HepG2 (cell line): Measurements from ENCODE around the gene LRP2. TPM values are rescaled to one million over a fixed set of nuclear protein-coding genes. Genes with fewer than 3 reads are reported as not detected.

ENCODE experiments used
- ATAC-seq: fragments of 200-7000 bp; cut with Tn5 transposase; 3 replicates; pipeline ENCODE4 v1.9.1; 2020; ENCODE audit warnings: mild to moderate bottlenecking, moderate library complexity
- BruUV-seq: library from RNA; stranded (reverse); fragments of 400-500 nt; replicated peaks from 2 replicates; lab custom pipeline; 2021; lab: Mats Ljungman, UMichigan
- CTCF ChIA-PET: fragments of 300-600 bp; formaldehyde crosslinking; extraction: SDS; loops from one replicate; lab custom pipeline; 2021; ENCODE audit warnings: low total read pairs, inconsistent platforms, low intra/inter-chr PET ratio; lab: Yijun Ruan, JAX
- POLR2A ChIA-PET: fragments of 350-600 bp; sonication (Branson Sonifier 250); formaldehyde crosslinking; loops from one replicate; lab custom pipeline; 2020; ENCODE audit warnings: antibody characterized with exemption, inconsistent platforms; lab: Yijun Ruan, JAX
- DNase-seq: peaks from one replicate; pipeline ENCODE4 v3.0.0-alpha.2; 2015; ENCODE audit warnings: low spot score
- FAIRE-seq: peaks from 3 replicates; lab custom pipeline; 2011; peaks lifted over from hg19 to GRCh38; lab: Jason Lieb, UNC
- H2AFZ ChIP-seq: one replicate; pipeline ENCODE4 v1.6.1; 2011; ENCODE audit warnings: low read length, inconsistent platforms
- H3K27ac ChIP-seq: fragments of 300-600 bp; 3 replicates; pipeline ENCODE4 v1.8.0; 2011; ENCODE audit warnings: mixed run types, mild to moderate bottlenecking, mixed read lengths, low read length, inconsistent platforms; ENCODE audit not compliant: insufficient read depth; ENCODE audit errors: extremely low read length
- H3K27me3 ChIP-seq, 2 experiments: fragments of 200-600 bp in 1 of 2; 2 replicates in 1 of 2; 3 replicates in 1 of 2; pipeline versions ENCODE4 v1.6.0 to v1.8.0; 2011; ENCODE audit warnings: low read length in 2 of 2, mild to moderate bottlenecking in 2 of 2, moderate library complexity in 2 of 2, inconsistent platforms in 1 of 2; ENCODE audit not compliant: insufficient read depth in 2 of 2, control insufficient read depth in 1 of 2
- H3K36me3 ChIP-seq, 2 experiments: fragments of 200-600 bp in 1 of 2; replicated peaks in 1 of 2; 2 replicates in 1 of 2; 3 replicates in 1 of 2; pipeline versions ENCODE4 v1.5.1 to v1.8.0; 2011; ENCODE audit warnings: low read length in 2 of 2, inconsistent platforms in 1 of 2; ENCODE audit not compliant: insufficient read depth in 2 of 2, control insufficient read depth in 1 of 2
- H3K4me1 ChIP-seq: 2 replicates; pipeline ENCODE4 v1.5.1; 2012; ENCODE audit warnings: low read length, inconsistent platforms; ENCODE audit not compliant: insufficient read depth
- H3K4me2 ChIP-seq: 2 replicates; pipeline ENCODE4 v1.6.0; 2011; ENCODE audit warnings: low read depth, low read length, inconsistent platforms
- H3K4me3 ChIP-seq, 3 experiments: fragments of 200-600 bp in 1 of 3; sonication (generic), shearing (Covaris generic) in 1 of 3; replicated peaks in 1 of 3; 2 replicates each; pipeline ENCODE4 v1.5.1; 2011 to 2016; ENCODE audit warnings: low read length in 3 of 3, inconsistent platforms in 2 of 3, low read depth in 2 of 3, mild to moderate bottlenecking in 2 of 3, control low read depth in 1 of 3, mixed read lengths in 1 of 3; ENCODE audit not compliant: insufficient read depth in 1 of 3
- H3K79me2 ChIP-seq: one replicate; pipeline ENCODE4 v1.6.1; 2011; ENCODE audit warnings: low read length, inconsistent platforms; ENCODE audit not compliant: insufficient read depth
- H3K9ac ChIP-seq: 2 replicates; pipeline ENCODE4 v1.6.0; 2011; ENCODE audit warnings: mild to moderate bottlenecking, low read depth, low read length, inconsistent platforms; ENCODE audit not compliant: insufficient read depth
- H3K9me3 ChIP-seq: 2 replicates; pipeline ENCODE4 v1.5.1; 2012; ENCODE audit warnings: mild to moderate bottlenecking, low read length
- H4K20me1 ChIP-seq: 2 replicates; pipeline ENCODE4 v1.6.0; 2011; ENCODE audit warnings: inconsistent platforms, mild to moderate bottlenecking, low read length, moderate library complexity; ENCODE audit not compliant: insufficient read depth
- AGO1 ChIP-seq: fragments of 200-400 bp; formaldehyde crosslinking; IDR thresholded peaks from 2 replicates; pipeline ENCODE4 v1.6.1; 2017; ENCODE audit warnings: mild to moderate bottlenecking, low read depth, low read length, moderate library complexity; ENCODE audit not compliant: poor library complexity, severe bottlenecking
- BRD4 ChIP-seq: sonication (generic); formaldehyde crosslinking; IDR thresholded peaks from 2 replicates; pipeline ENCODE4 v1.4.0; 2020; ENCODE audit warnings: missing genetic modification reagents
- CBX5 ChIP-seq: sonication (generic); formaldehyde crosslinking; IDR thresholded peaks from 2 replicates; pipeline ENCODE4 v1.4.0; 2020; ENCODE audit warnings: missing genetic modification reagents, borderline replicate concordance
- EZH2 ChIP-seq: conservative IDR thresholded peaks from 2 replicates; pipeline ENCODE4 v1.6.1; 2012; ENCODE audit warnings: mild to moderate bottlenecking, low read depth, low read length, moderate library complexity
- JUND ChIP-seq: sonication (generic); formaldehyde crosslinking; IDR thresholded peaks from 2 replicates; pipeline ENCODE4 v1.8.0; 2022; ENCODE audit warnings: mild to moderate bottlenecking, missing genetic modification reagents
- KDM5B ChIP-seq: sonication (generic); formaldehyde crosslinking; IDR thresholded peaks from 2 replicates; pipeline ENCODE4 v1.4.0; 2020; ENCODE audit warnings: missing genetic modification reagents, mild to moderate bottlenecking, borderline replicate concordance
- MAFK ChIP-seq, 2 experiments: IDR thresholded peaks in 1 of 2; conservative IDR thresholded peaks in 1 of 2; 2 replicates each; pipeline ENCODE4 v1.6.1; 2011; ENCODE audit warnings: improper control_type of control experiment in 2 of 2, low read length in 2 of 2
- NR2F1 ChIP-seq, 2 experiments: fragments of 450-650 bp in 1 of 2; formaldehyde crosslinking in 1 of 2; IDR thresholded peaks; 2 replicates each; pipeline versions ENCODE4 v1.5.0 to v1.6.1; 2016 to 2020; ENCODE audit warnings: mild to moderate bottlenecking in 1 of 2, missing compliant biosample characterization in 1 of 2, missing genetic modification reagents in 1 of 2, moderate library complexity in 1 of 2
- PHB2 ChIP-seq: fragments of 450-650 bp; IDR thresholded peaks from 2 replicates; pipeline ENCODE4 v1.6.1; 2018; ENCODE audit not compliant: partially characterized antibody
- PHF20 ChIP-seq: sonication (generic); formaldehyde crosslinking; IDR thresholded peaks from 2 replicates; pipeline ENCODE4 v1.5.0; 2020; ENCODE audit warnings: mild to moderate bottlenecking, missing genetic modification reagents
- SIX1 ChIP-seq: sonication (generic); formaldehyde crosslinking; IDR thresholded peaks from 2 replicates; pipeline ENCODE4 v1.4.0; 2020; ENCODE audit warnings: missing genetic modification reagents, borderline replicate concordance
- TCF12 ChIP-seq, 2 experiments: fragments of 450-650 bp in 1 of 2; sonication (generic) in 1 of 2; formaldehyde crosslinking in 1 of 2; IDR thresholded peaks; 2 replicates each; pipeline versions ENCODE4 v1.6.1 to v1.8.0; 2017 to 2022; ENCODE audit warnings: antibody characterized with exemption in 1 of 2, mild to moderate bottlenecking in 1 of 2, missing genetic modification reagents in 1 of 2, moderate library complexity in 1 of 2
- ZNF432 ChIP-seq: sonication (generic); formaldehyde crosslinking; IDR thresholded peaks from 2 replicates; pipeline ENCODE4 v1.5.0; 2020; ENCODE audit warnings: missing genetic modification reagents, mild to moderate bottlenecking, borderline replicate concordance
- ZNF577 ChIP-seq: sonication (generic); formaldehyde crosslinking; IDR thresholded peaks from 2 replicates; pipeline ENCODE4 v1.4.0; 2020; ENCODE audit warnings: mild to moderate bottlenecking, low read depth, missing genetic modification reagents, borderline replicate concordance
- WGBS: methylation state at CpG from one replicate; pipeline ENCODE4 v1.1.6; 2017; ENCODE audit warnings: low lambda C conversion rate; 5-methylcytosine and 5-hydroxymethylcytosine counted together
- in situ Hi-C: cut with HindIII; loops from 2 replicates; pipeline ENCODE4 v1.10.0; 2017; ENCODE audit warnings: low pct_unique_long_range_greater_than_20kb; ENCODE audit not compliant: extremely low pct_ligation_motif_present
- intact Hi-C: fragments of 100-400 bp; cut with micrococcal nuclease; formaldehyde crosslinking; loops from one replicate; pipeline ENCODE4 v1.10.0; 2022; ENCODE audit not compliant: unreplicated experiment
- polyA plus RNA-seq, 8 experiments: library from polyadenylated mRNA; depleted of rRNA in 3 of 8; stranded (reverse) in 7 of 8; unstranded in 1 of 8; fragments of >200 nt; fragmentation: Illumina TruSeq in 4 of 8; extraction: Trizol in 4 of 8; gene quantifications; 2 replicates each; pipeline versions ENCODE4 v1.2.1 to v1.2.3, GENCODE V29; 2011 to 2016; ENCODE audit warnings: low read depth in 4 of 8, missing spikeins in 1 of 8, mixed read lengths in 1 of 8; ENCODE audit not compliant: insufficient read depth in 1 of 8
- total RNA-seq, 5 experiments: library from RNA; depleted of rRNA; stranded (reverse); fragments of >200 nt; fragmentation: Illumina TruSeq; extraction: Trizol; gene quantifications; 2 replicates each; pipeline ENCODE4 v1.2.3, GENCODE V29; 2016; ENCODE audit warnings: low read depth in 1 of 5
- TF ChIP-seq, protein P1 (sequence below): sonication (generic); formaldehyde crosslinking; IDR thresholded peaks from 2 replicates; pipeline ENCODE4 v1.8.1; 2023; ENCODE audit warnings: mild to moderate bottlenecking, missing genetic modification reagents
- TF ChIP-seq, protein P2 (sequence below): sonication (generic); formaldehyde crosslinking; IDR thresholded peaks from 2 replicates; pipeline ENCODE4 v1.4.0; 2020; ENCODE audit warnings: missing genetic modification reagents
- TF ChIP-seq, protein P3 (sequence below): IDR thresholded peaks from 2 replicates; pipeline ENCODE4 v1.6.1; 2016; ENCODE audit warnings: missing compliant biosample characterization, missing genetic modification reagents, borderline replicate concordance
- TF ChIP-seq, protein P4 (sequence below): sonication (generic); formaldehyde crosslinking; IDR thresholded peaks from 2 replicates; pipeline ENCODE4 v1.4.0; 2020; ENCODE audit warnings: missing genetic modification reagents; ENCODE audit errors: not compliant biosample characterization

Gene LRP2
- total and polyA plus RNA-seq, 2 of the 13 experiments (the other 11 are each of a cell fraction or from before 2014, with no cell fraction given): 0.03 to 0.15 TPM

DNA sequence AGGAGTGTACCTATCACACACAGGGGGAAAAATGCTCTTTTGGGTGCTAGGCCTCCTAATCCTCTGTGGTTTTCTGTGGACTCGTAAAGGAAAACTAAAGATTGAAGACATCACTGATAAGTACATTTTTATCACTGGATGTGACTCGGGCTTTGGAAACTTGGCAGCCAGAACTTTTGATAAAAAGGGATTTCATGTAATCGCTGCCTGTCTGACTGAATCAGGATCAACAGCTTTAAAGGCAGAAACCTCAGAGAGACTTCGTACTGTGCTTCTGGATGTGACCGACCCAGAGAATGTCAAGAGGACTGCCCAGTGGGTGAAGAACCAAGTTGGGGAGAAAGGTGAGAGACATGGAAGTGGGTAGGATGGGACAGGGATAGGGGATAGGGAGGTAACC is 280.8 kb downstream of the LRP2 start:
- Histone ChIP-seq H2AFZ (no peak overlapping the region), H3K9ac (no peak overlapping the region), H3K79me2 (no peaks in the 10 kb centered on the region), H3K4me2 (no peak overlapping the region), H3K27ac (no peak overlapping the region), H3K9me3 (no peaks in the 10 kb centered on the region), H3K27me3 (no peaks in the 10 kb centered on the region; a peak in 1 of 5 replicates), H3K4me3 (no peak overlapping the region), H3K36me3 (no peaks in the 10 kb centered on the region), H3K4me1 (no peaks in the 10 kb centered on the region), H4K20me1 (no peaks in the 10 kb centered on the region)
- in situ Hi-C loops: no loop called here
- BruUV-seq: no TSS peak
- FAIRE-seq: no peak
- no peak for DNase-seq
- intact Hi-C loops: no loop called here
- WGBS: 32% methylated on average over 5 of the region's 5 CpGs
- TF ChIP-seq TCF12 (IDR thresholded peaks at IDR 0.05): no peak
- no peak for TF ChIP-seq TCF12 (CRISPR knock-in tag; IDR thresholded peaks at IDR 0.05)
- no peak for TF ChIP-seq CBX5
- TF ChIP-seq NR2F1 (CRISPR knock-in tag; IDR thresholded peaks at IDR 0.05): no peak
- TF ChIP-seq, protein P1, sequence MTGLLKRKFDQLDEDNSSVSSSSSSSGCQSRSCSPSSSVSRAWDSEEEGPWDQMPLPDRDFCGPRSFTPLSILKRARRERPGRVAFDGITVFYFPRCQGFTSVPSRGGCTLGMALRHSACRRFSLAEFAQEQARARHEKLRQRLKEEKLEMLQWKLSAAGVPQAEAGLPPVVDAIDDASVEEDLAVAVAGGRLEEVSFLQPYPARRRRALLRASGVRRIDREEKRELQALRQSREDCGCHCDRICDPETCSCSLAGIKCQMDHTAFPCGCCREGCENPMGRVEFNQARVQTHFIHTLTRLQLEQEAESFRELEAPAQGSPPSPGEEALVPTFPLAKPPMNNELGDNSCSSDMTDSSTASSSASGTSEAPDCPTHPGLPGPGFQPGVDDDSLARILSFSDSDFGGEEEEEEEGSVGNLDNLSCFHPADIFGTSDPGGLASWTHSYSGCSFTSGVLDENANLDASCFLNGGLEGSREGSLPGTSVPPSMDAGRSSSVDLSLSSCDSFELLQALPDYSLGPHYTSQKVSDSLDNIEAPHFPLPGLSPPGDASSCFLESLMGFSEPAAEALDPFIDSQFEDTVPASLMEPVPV (CRISPR knock-in tag): no peak
- no peak for TF ChIP-seq SIX1 (CRISPR knock-in tag)
- no peak for TF ChIP-seq AGO1
- TF ChIP-seq, protein P2, sequence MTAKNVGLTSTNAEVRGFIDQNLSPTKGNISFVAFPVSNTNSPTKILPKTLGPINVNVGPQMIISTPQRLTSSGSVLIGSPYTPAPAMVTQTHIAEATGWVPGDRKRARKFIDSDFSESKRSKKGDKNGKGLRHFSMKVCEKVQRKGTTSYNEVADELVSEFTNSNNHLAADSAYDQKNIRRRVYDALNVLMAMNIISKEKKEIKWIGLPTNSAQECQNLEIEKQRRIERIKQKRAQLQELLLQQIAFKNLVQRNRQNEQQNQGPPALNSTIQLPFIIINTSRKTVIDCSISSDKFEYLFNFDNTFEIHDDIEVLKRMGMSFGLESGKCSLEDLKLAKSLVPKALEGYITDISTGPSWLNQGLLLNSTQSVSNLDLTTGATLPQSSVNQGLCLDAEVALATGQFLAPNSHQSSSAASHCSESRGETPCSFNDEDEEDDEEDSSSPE (CRISPR knock-in tag): no peak
- TF ChIP-seq, protein P3, sequence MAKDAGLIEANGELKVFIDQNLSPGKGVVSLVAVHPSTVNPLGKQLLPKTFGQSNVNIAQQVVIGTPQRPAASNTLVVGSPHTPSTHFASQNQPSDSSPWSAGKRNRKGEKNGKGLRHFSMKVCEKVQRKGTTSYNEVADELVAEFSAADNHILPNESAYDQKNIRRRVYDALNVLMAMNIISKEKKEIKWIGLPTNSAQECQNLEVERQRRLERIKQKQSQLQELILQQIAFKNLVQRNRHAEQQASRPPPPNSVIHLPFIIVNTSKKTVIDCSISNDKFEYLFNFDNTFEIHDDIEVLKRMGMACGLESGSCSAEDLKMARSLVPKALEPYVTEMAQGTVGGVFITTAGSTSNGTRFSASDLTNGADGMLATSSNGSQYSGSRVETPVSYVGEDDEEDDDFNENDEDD (CRISPR knock-in tag): no peak
- TF ChIP-seq, protein P4, sequence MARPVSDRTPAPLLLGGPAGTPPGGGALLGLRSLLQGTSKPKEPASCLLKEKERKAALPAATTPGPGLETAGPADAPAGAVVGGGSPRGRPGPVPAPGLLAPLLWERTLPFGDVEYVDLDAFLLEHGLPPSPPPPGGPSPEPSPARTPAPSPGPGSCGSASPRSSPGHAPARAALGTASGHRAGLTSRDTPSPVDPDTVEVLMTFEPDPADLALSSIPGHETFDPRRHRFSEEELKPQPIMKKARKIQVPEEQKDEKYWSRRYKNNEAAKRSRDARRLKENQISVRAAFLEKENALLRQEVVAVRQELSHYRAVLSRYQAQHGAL (CRISPR knock-in tag): no peak
- TF ChIP-seq MAFK (conservative IDR thresholded peaks at IDR 0.05 in 1 of 2, IDR thresholded peaks at IDR 0.05 in 1 of 2; ENCODE audit: low read length in 2 of 2): no peak
- no peak for TF ChIP-seq BRD4 (CRISPR knock-in tag)
- TF ChIP-seq PHF20 (CRISPR knock-in tag): no peak
- TF ChIP-seq ZNF577: no peak
- TF ChIP-seq ZNF432 (CRISPR knock-in tag): no peak
- no peak for TF ChIP-seq JUND (CRISPR knock-in tag)
- no peak for TF ChIP-seq PHB2
- TF ChIP-seq EZH2: no peak
- TF ChIP-seq KDM5B (CRISPR knock-in tag): no peak
- ChIA-PET POLR2A (no interaction called here), CTCF (no interaction called here)
- no peak for ATAC-seq
